ENCODE data around the gene POC1A. TPM values are rescaled to one million over a fixed set of nuclear protein-coding genes. Genes with fewer than 3 reads are reported as not detected.
A peak's percentile ranks its signal among the peaks of the same experiment; 100 is the strongest.

POC1A gene
- polyA plus RNA-seq, 1 donor: 5.9 TPM

DNA sequence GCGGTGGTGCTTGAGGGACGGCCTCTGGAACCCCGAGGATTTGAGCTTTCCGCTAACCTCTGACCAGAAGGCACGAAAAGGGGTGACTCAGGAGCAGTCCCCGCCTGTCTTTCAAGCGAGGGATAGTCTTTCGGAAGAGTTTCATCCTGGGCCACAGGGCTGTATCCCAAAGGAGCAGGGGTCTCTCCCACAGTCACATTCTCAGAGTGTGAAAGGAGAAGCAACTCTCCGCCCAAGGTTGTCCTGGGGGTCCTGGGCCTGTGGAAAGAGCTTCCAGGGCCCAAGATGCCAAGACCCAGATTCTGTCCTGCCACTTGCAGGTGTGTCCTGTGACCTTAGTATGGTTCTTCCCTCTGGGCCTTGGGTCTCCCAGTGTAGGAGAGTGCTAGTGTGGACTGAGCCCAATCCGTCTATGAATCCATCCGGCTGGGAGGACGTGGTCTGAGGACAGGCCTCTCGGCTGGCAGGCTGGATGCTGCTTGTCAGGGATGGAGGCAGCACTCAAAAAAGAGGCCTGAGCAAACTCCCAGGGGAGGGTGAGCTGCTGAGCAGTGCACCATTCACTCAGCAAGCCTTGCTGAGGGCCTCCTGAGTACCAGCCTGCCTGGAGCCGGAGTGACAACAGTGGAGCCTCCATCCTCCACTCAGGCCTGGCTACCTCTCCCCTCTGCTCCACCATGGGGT lies 96.3 kb downstream of the POC1A start:
- Histone ChIP-seq H3K27ac (ENCODE audit: low read length) (peak overlapping the region; percentile 14), H3K27me3 (ENCODE audit: control insufficient read depth, insufficient read depth, low read length) (no peaks in the 10 kb centered on the region), H3K4me3 (ENCODE audit: low read length) (peak overlapping the region; percentile 29), H3K36me3 (ENCODE audit: control insufficient read depth, insufficient read depth, low read length) (peaks cover 8% of the 10 kb centered on the region), H3K9me3 (ENCODE audit: control insufficient read depth, low read depth, low read length) (peaks cover 4% of the 10 kb centered on the region), H3K4me1 (ENCODE audit: control insufficient read depth, insufficient read depth, low read length) (peaks cover 17% of the 10 kb centered on the region)
- no CpG with 5 or more reads among the region's 14 CpGs for WGBS (ENCODE audit: insufficient coverage, low lambda C conversion rate)
- no peak for DNase-seq

DNA sequence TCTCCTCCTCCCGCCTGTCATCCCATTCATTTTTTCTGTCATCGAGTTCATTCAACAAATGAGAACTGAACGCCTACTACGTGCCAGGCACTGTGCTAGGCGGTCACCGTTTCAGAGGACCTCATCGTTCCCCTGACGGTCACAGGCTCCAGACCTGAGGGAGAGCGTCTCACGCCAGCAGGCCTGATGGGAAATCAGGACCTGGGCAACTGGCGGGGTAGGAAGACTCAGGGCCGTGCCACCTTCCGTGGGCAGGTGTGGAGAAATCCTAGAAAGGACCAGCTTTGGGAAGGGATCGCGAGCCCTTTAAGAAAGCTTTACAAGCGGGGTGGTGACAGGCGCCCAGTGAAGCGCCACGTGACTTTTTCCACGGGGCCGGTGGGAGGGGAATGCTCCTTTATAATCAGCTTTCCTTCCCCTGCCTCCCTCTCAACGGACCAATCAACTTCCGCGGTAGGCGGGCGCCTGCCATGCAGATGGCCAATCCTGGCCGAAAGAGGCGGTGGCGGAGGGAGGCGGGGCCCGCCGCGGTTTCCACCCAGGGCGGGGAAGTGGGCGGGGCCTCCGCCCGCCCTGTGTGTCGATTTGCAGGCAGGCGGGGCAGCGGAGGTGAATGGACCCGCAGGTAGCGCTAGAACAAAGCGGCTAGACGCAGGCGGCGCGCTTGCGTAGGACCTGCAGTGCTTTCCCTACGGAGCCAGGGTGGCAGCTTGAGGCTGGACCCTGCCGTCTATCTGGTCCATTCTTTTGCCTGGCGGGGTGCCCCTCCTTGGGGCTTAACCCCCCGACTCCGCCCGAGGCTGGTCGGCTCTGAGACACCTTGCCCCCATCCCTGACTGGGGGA lies 97.0 kb downstream of the POC1A start:
- Histone ChIP-seq H3K27me3 (ENCODE audit: control insufficient read depth, insufficient read depth, low read length) (no peaks in the 10 kb centered on the region), H3K9me3 (ENCODE audit: control insufficient read depth, low read depth, low read length) (peaks cover 4% of the 10 kb centered on the region), H3K4me3 (ENCODE audit: low read length) (peak overlapping the region; percentile 69), H3K4me1 (ENCODE audit: control insufficient read depth, insufficient read depth, low read length) (peaks cover 17% of the 10 kb centered on the region), H3K36me3 (ENCODE audit: control insufficient read depth, insufficient read depth, low read length) (peaks cover 12% of the 10 kb centered on the region), H3K27ac (ENCODE audit: low read length) (peak overlapping the region; percentile 87)
- no CpG with 5 or more reads among the region's 55 CpGs for WGBS (ENCODE audit: insufficient coverage, low lambda C conversion rate)
- DNase-seq: peak; percentile 99 to 100

DNA sequence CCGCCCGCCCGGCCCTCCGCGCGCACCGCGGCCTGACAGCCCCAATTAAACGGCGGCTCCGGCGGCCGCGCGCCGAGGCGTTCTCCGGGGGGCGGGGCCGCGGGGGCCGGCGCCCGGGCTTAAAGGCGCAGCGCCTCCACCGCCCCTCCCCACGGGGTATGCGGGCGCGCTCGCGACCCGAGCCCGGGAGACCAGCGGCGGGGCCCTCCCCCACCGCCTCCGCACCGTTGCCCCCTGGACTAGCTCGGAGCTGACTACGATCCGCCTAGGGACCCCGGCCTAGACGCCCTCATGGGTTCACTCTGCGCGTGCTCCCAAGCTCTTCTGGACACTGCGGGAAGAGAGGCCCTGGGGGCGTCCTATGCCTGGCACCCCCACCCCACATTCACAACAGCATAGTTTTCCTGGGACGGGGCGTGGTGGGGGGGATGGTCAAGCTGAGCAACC lies 97.7 kb downstream of the POC1A start, which contains the start of gene DUSP7:
Gene DUSP7, minus strand, starts transcription at position 51 of the 447 bp plus-strand sequence. CDS start 205 bp downstream, outside the sequence.
- Histone ChIP-seq H3K27ac (ENCODE audit: low read length) (peak within 1 kb of the TSS; percentile 87), H3K9me3 (ENCODE audit: control insufficient read depth, low read depth, low read length) (peaks cover 4% of the 10 kb centered on the region), H3K36me3 (ENCODE audit: control insufficient read depth, insufficient read depth, low read length) (peaks cover 15% of the 10 kb centered on the region), H3K4me3 (ENCODE audit: low read length) (peak within 1 kb of the TSS; percentile 73), H3K4me1 (ENCODE audit: control insufficient read depth, insufficient read depth, low read length) (peaks cover 17% of the 10 kb centered on the region), H3K27me3 (ENCODE audit: control insufficient read depth, insufficient read depth, low read length) (no peaks in the 10 kb centered on the region)
- DNase-seq: peak; percentile 48 to 83
- no CpG with 5 or more reads among the region's 51 CpGs for WGBS (ENCODE audit: insufficient coverage, low lambda C conversion rate)

DNA sequence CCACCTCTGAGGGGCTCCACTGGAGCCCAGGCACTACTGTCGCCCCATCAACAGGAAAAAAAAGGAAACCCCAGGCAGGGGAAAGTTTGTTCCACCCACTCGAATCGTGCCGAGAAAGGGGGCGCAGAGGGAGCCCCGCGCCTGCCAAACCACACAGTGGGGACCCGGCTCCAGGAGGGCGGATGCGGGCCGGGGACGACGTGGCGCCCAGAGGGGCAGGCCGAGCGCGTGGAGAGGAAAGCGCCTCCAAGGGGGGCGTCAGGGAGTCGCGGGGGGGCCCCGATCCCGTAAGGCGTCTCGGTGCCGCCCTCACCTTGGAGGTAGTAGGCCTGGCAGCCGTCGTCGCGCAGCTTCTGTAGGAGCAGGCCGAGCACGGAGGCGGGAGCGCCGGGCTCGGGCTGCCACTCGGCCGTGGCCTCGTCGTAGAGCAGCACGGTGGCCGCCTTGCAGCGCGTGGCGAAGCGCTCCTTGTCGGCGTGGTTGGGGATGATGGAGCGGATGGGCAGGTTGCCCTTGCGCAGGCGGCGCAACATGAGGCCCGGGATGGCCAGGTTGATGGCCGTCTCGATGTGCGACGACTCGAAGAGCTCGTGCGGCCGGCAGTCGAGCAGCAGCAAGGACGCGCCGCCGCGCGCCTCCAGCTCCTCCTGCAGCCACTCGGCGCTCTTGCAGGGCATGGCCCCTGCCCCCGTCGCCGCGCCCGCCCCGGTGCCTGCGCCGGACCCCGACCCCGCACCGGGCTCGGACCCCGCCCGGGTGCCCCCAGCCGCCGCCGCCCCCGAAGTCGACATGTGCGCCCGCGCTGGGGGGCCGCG lies 98.5 kb downstream of the POC1A start:
- peak overlapping the region; percentile 9 for H3K27ac ChIP-seq (ENCODE audit: low read length)
- peak overlapping the region; percentile 73 for H3K4me3 ChIP-seq (ENCODE audit: low read length)
- peaks cover 4% of the 10 kb centered on the region for H3K9me3 ChIP-seq (ENCODE audit: control insufficient read depth, low read depth, low read length)
- peaks cover 17% of the 10 kb centered on the region for H3K4me1 ChIP-seq (ENCODE audit: control insufficient read depth, insufficient read depth, low read length)
- DNase-seq: peak in 1 of 2 donors; percentile 72
- no CpG with 5 or more reads among the region's 94 CpGs for WGBS (ENCODE audit: insufficient coverage, low lambda C conversion rate)
- H3K27me3 ChIP-seq (ENCODE audit: control insufficient read depth, insufficient read depth, low read length): no peaks in the 10 kb centered on the region
- H3K36me3 ChIP-seq (ENCODE audit: control insufficient read depth, insufficient read depth, low read length): peaks cover 23% of the 10 kb centered on the region

DNA sequence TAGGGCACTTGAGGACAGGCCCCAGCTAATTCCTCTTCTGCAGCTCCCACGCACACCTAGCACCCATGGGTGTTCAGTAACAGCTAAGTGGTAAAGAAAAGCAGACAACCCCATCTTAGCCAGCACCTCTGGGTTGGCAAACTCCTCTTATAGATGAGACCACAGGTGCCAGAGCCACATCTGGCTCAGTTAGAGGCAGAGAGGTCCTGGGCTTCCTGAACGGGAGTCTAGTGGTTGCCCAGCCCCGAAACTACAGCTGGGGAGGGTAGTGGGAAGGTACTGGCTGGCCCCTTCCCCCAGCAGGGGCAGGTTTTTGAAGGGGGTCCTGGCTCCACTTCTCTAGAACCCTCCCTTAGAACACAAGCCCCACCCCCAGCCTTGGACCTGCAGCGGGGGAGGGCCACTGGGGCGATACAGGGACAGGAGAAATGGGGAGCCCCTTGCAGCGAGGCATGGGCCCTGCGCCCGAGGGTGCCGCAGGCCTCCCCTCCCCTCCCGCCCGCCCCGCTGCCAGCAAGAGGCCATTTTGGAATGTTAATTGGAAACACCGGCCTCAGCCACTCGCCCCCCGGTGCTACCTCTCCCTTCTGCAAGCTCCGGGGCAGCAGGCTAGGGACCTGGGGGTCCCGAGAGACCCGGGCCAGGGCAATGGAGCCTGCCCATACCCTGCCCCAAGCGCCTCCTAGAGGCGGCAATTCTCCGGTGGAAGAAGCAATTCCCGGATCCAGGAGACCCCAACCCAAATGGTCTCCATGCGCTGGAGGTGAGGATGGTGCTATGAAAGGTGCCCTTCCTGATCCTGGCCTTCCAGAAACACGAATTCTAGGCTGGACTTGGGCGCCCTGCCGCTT lies 99.3 kb downstream of the POC1A start:
- WGBS (ENCODE audit: insufficient coverage, low lambda C conversion rate): no CpG with 5 or more reads among the region's 26 CpGs

DNA sequence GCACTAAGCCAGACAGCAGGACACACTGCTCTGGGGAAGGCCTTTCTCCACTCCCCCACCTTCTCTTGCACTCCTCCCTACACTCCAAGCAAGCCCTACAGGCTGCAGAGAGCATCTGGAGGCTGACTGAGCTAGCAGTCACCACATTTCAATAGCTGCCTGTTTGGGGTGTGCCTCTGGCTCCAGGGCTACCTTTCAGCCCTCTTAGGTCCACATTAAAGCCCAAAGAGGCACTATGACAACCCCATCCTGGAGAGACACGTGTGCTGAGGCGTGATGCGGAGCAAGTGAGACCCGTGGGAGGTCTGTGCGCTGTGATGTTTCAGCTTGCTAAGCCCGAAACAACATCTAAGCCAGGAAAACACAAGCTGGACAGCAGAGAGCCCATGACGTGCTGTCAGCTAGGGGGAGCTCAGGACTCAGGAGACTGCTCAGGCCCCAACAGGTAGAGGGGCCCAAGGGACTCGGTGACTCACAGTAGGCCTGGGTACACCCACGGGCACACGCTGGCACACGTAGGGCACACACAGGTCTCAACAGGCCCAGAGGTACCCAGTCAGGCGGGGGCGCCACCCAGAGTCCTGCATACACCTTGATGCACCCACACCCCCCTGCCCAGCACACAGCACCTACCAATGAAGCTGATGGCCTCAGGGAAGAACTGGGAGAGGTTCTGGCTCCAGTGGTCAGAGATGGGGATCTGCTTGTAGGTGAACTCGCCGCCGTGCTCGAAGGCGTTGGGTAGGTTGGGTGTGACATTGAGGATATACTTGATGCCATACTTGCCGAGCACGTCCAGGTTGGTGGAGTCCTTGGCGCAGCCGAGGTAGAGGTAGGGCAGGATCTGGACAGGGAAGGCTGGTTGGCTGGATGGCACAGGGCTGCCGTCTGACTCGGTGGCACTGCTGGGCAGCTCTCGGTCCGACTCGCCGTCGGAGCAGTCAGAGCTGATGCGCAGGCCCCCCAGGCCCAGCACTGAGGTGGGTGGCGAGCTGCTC lies 100.6 kb downstream of the POC1A start:
- Histone ChIP-seq H3K36me3 (ENCODE audit: control insufficient read depth, insufficient read depth, low read length) (peaks cover 41% of the 10 kb centered on the region), H3K27me3 (ENCODE audit: control insufficient read depth, insufficient read depth, low read length) (no peaks in the 10 kb centered on the region), H3K4me1 (ENCODE audit: control insufficient read depth, insufficient read depth, low read length) (peaks cover 17% of the 10 kb centered on the region), H3K4me3 (ENCODE audit: low read length) (no peak overlapping the region), H3K27ac (ENCODE audit: low read length) (peak overlapping the region; percentile 26), H3K9me3 (ENCODE audit: control insufficient read depth, low read depth, low read length) (peaks cover 4% of the 10 kb centered on the region)
- no CpG with 5 or more reads among the region's 31 CpGs for WGBS (ENCODE audit: insufficient coverage, low lambda C conversion rate)
- DNase-seq: peak in 1 of 2 donors; percentile 29

More for the DNA sequence above, 99.3 kb downstream of the POC1A start:
- Histone ChIP-seq H3K36me3 (ENCODE audit: control insufficient read depth, insufficient read depth, low read length) (peaks cover 31% of the 10 kb centered on the region), H3K27ac (ENCODE audit: low read length) (peak overlapping the region; percentile 9), H3K4me1 (ENCODE audit: control insufficient read depth, insufficient read depth, low read length) (peaks cover 17% of the 10 kb centered on the region), H3K27me3 (ENCODE audit: control insufficient read depth, insufficient read depth, low read length) (no peaks in the 10 kb centered on the region), H3K9me3 (ENCODE audit: control insufficient read depth, low read depth, low read length) (peaks cover 4% of the 10 kb centered on the region), H3K4me3 (ENCODE audit: low read length) (peak overlapping the region; percentile 73)
- DNase-seq: no peak

DNA sequence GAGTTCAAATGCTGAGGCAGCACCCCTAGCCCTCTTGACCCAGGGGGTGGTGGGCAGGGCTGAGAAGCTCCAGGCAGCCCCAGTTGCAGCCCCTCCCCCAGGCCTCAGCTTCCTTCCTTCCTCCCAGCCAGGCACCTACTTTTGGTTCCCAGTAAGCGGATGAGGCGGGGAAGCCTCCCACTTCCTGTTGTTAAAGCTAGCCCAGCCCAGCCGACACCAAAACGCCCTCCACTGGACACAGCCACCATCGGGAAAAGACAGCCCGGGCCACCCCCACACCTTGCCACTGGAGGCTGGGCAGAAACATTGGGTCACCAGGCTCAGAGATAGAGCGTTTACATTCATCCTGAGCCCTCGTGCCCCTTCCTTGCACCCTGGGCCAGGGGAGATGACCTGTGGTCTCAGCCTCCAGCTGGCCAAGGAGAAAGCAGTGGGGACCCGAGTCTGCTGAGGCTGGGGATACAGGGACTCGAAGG lies 101.4 kb downstream of the POC1A start:
- peaks cover 15% of the 10 kb centered on the region for H3K4me1 ChIP-seq (ENCODE audit: control insufficient read depth, insufficient read depth, low read length)
- H3K9me3 ChIP-seq (ENCODE audit: control insufficient read depth, low read depth, low read length): peaks cover 4% of the 10 kb centered on the region
- H3K36me3 ChIP-seq (ENCODE audit: control insufficient read depth, insufficient read depth, low read length): peaks cover 41% of the 10 kb centered on the region
- peak in 1 of 2 donors; percentile 50 for DNase-seq
- no peaks in the 10 kb centered on the region for H3K27me3 ChIP-seq (ENCODE audit: control insufficient read depth, insufficient read depth, low read length)
- no CpG with 5 or more reads among the region's 10 CpGs for WGBS (ENCODE audit: insufficient coverage, low lambda C conversion rate)
- H3K4me3 ChIP-seq (ENCODE audit: low read length): no peak overlapping the region
- H3K27ac ChIP-seq (ENCODE audit: low read length): peak overlapping the region; percentile 26

DNA sequence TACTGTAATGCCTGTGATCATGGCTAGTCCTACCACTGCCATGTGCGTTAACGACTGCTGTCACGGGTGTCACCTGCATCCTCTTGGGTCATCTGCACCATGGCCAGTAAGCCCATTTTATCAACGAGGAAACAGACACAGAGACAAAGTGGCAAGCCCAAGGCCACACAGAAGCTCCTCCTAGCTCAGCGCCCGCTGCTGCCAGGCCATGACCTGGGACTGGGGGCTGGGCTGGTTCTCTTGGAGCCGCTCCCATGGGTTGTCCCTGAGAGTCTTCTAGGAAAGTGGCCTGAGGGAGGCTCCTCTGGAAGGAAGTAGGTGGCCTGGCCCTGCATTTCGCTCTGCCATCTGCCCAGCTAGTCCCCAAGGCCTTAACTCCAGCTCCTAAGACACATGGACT lies 102.8 kb downstream of the POC1A start:
- H3K4me1 ChIP-seq (ENCODE audit: control insufficient read depth, insufficient read depth, low read length): peaks cover 10% of the 10 kb centered on the region
- no peak for DNase-seq
- H3K4me3 ChIP-seq (ENCODE audit: low read length): no peak overlapping the region
- no peak overlapping the region for H3K27ac ChIP-seq (ENCODE audit: low read length)
- WGBS (ENCODE audit: insufficient coverage, low lambda C conversion rate): no CpG with 5 or more reads among the region's 8 CpGs
- no peaks in the 10 kb centered on the region for H3K27me3 ChIP-seq (ENCODE audit: control insufficient read depth, insufficient read depth, low read length)
- peaks cover 41% of the 10 kb centered on the region for H3K36me3 ChIP-seq (ENCODE audit: control insufficient read depth, insufficient read depth, low read length)
- H3K9me3 ChIP-seq (ENCODE audit: control insufficient read depth, low read depth, low read length): peaks cover 4% of the 10 kb centered on the region

All from large intestine (tissue), 3 donors.